Measurements from ENCODE around the gene MLLT10. TPM values are rescaled to one million over a fixed set of nuclear protein-coding genes. Genes with fewer than 3 reads are reported as not detected.

The MLLT10 gene
- total and polyA plus RNA-seq, 9 donors, result 23.6 to 55.1 (median 36.8) TPM

DNA sequence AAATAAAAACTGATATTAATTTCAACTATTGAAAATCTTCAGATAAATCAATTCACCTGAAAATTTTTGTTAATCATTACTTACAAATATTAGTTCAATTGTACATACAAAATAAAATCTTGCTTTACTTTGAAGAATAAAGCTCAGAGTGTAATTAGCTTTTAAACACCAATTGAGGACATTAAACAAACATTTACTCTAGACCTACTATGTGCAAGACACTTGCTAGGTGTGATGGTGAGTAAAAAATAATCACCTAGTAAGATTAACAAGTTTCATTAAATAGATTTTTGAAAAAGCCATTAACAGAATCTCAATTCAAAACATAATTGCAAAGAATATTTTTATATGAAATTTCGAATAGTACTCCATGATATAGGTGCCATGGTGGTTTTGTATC, 3.9 kb upstream of the MLLT10 start:
- peak overlapping the region in 1 of 2 donors; percentile 100 for H3K27ac ChIP-seq
- H3K36me3 ChIP-seq, result no peaks in the 10 kb centered on the region
- H3K4me1 ChIP-seq (ENCODE audit: insufficient read depth), result no peaks in the 10 kb centered on the region
- DNase-seq, result no peak
- 95 to 98% (median 95%) methylated on average over 1 of the region's 1 CpG for WGBS, 3 donors
- no peaks in the 10 kb centered on the region for H3K27me3 ChIP-seq
- intact Hi-C loops (cut with DNase I), result loop anchor here in 1 of 4 donors (5.0 kb wide), 1 partner anchor 33 kb away; no protein-coding TSS in a partner anchor
- no peak for TF ChIP-seq CTCF (IDR thresholded peaks at IDR 0.05)
- TF ChIP-seq POLR2A (IDR thresholded peaks at IDR 0.05), result no peak
- TF ChIP-seq EP300 (IDR thresholded peaks at IDR 0.05), result no peak
- H3K9me3 ChIP-seq, result no peaks in the 10 kb centered on the region
- H3K4me3 ChIP-seq, result no peak overlapping the region

DNA sequence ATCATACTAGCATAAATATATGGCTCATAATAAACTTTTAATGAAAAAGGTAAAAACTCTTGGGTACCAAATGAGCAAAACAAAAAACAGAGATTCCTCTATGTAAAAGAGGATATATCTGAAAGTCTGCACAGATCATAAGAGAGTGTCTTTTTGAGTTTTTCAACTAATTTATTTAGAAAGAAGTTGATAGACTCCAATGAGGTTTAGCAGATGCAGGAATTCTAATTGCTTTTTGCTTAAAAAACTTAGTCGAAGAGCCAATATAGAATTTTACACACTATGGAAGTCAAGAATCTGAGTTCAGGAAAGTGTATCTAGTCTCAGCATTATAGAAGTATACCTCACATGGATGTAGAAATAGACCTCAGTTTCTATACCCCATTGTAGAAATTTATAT, 3.4 kb upstream of the MLLT10 start:
- DNase-seq, result no peak
- 0 to 98% (median 91%) methylated on average over 1 of the region's 1 CpG for WGBS, 3 donors
- Histone ChIP-seq H3K9me3 (no peaks in the 10 kb centered on the region), H3K4me1 (ENCODE audit: insufficient read depth) (no peaks in the 10 kb centered on the region), H3K27me3 (no peaks in the 10 kb centered on the region), H3K36me3 (no peaks in the 10 kb centered on the region), H3K27ac (peak overlapping the region in 1 of 2 donors; percentile 100), H3K4me3 (no peak overlapping the region)
- intact Hi-C loops (cut with DNase I), result loop anchor here in 1 of 4 donors (5.0 kb wide), 1 partner anchor 33 kb away; no protein-coding TSS in a partner anchor
- TF ChIP-seq CTCF (IDR thresholded peaks at IDR 0.05), result no peak

GRCh38 chr10:21531164-21531563, 2.9 kb upstream of the MLLT10 start:
- no peak for DNase-seq
- TF ChIP-seq CTCF (IDR thresholded peaks at IDR 0.05) (no peak), EP300 (IDR thresholded peaks at IDR 0.05) (no peak), POLR2A (IDR thresholded peaks at IDR 0.05) (no peak)
- intact Hi-C loops (cut with DNase I), result loop anchor here in 1 of 4 donors (5.0 kb wide), 1 partner anchor 34 kb away; no protein-coding TSS in a partner anchor
- peak overlapping the region in 1 of 2 donors; percentile 90 for H3K27ac ChIP-seq
- no peak overlapping the region for H3K4me3 ChIP-seq
- WGBS, 3 donors, result 79 to 85% (median 81%) methylated on average over 1 of the region's 1 CpG
- H3K9me3 ChIP-seq, result no peaks in the 10 kb centered on the region
- peaks cover 3% of the 10 kb centered on the region for H3K4me1 ChIP-seq (ENCODE audit: insufficient read depth)
- no peaks in the 10 kb centered on the region for H3K36me3 ChIP-seq
- no peaks in the 10 kb centered on the region for H3K27me3 ChIP-seq

DNA sequence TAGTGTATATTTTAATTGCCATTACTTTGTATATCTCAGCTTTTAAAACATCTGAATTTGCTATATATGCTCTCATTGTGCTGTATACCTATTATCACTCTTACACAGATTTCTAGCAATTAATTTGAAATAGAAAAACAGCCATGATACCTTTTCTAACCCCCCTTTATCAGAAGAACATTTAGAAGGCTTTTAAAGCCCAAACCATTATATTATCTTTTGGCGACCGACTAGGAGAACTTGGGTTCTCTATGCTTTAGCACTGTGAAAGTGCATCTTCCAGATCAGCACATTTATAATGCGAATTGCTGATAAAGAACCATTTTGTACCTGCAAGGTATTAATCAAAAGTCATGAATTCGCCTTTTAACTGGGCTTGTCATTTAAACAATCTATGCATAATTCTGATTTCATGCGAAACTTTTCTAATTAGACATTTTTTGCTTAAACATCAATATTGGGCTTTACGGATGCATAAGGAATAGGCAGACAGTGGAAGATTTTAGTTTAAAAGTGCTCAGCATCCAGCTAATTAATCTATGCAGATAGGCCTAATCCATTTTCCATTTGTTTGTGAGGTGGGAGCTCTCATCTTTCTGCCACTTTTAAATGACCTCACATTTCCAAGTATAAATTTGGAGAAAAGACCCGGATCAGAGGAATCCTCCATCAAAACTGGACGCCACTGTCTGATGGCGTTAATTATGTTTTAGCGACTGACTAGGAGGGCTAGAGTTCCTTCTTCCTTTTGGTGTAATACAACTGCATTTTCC, 1.2 kb upstream of the MLLT10 start:
- WGBS, 3 donors, result 20 to 34% (median 30%) methylated on average over 10 of the region's 10 CpGs
- Histone ChIP-seq H3K9me3 (no peaks in the 10 kb centered on the region), H3K4me3 (peak overlapping the region; percentile 70), H3K27ac (peak overlapping the region; percentile 89 to 90), H3K4me1 (ENCODE audit: insufficient read depth) (peaks cover 3% of the 10 kb centered on the region), H3K36me3 (no peaks in the 10 kb centered on the region), H3K27me3 (no peaks in the 10 kb centered on the region)
- intact Hi-C loops (cut with DNase I), result loop anchor here in 1 of 4 donors (2.0 to 5.0 kb wide), 2 partner anchors 16 to 36 kb away; no protein-coding TSS in a partner anchor
- TF ChIP-seq EP300 (IDR thresholded peaks at IDR 0.05) (no peak), POLR2A (IDR thresholded peaks at IDR 0.05) (no peak), CTCF (IDR thresholded peaks at IDR 0.05) (no peak)
- DNase-seq, result no peak

Measured in ovary (tissue), 9 donors.